Mucosa of rectum (tissue), 2 donors: ENCODE results near the gene HERPUD2.

ENCODE experiments used
- H3K27ac ChIP-seq, 2 donors: one replicate each; pipeline ENCODE4 v1.7.0; 2013; ENCODE audit warnings: inconsistent platforms in 2 of 2, low read depth in 2 of 2, low read length in 2 of 2
- H3K27me3 ChIP-seq, 2 donors: one replicate each; pipeline ENCODE4 v1.7.0; 2013; ENCODE audit warnings: low read length in 2 of 2; ENCODE audit not compliant: control insufficient read depth in 2 of 2, insufficient read depth in 2 of 2
- H3K36me3 ChIP-seq, 2 donors: one replicate each; pipeline ENCODE4 v1.7.0; 2013; ENCODE audit warnings: low read length in 2 of 2; ENCODE audit not compliant: control insufficient read depth in 2 of 2, insufficient read depth in 2 of 2
- H3K4me1 ChIP-seq, 2 donors: one replicate each; pipeline ENCODE4 v1.7.0; 2013; ENCODE audit warnings: low read length in 2 of 2, mild to moderate bottlenecking in 1 of 2; ENCODE audit not compliant: control insufficient read depth in 2 of 2, insufficient read depth in 2 of 2
- H3K4me3 ChIP-seq, 2 donors: one replicate each; pipeline ENCODE4 v1.7.0; 2013; ENCODE audit warnings: low read length in 2 of 2
- H3K9ac ChIP-seq, 2 donors: one replicate each; pipeline ENCODE4 v1.7.0; 2013; ENCODE audit warnings: low read length in 2 of 2, low read depth in 1 of 2, mild to moderate bottlenecking in 1 of 2
- H3K9me3 ChIP-seq, 2 donors: one replicate each; pipeline ENCODE4 v1.7.0; 2013; ENCODE audit warnings: low read length in 2 of 2; ENCODE audit not compliant: control insufficient read depth in 2 of 2
- donor health status: healthy.
- donor health status: Normal muscosa, but diverticular disease.

HERPUD2 gene

GRCh38 chr7:35694784-35695472 is at the start of gene HERPUD2:
HERPUD2 (minus strand) TSS chr7:35695135; CDS start chr7:35694330, 805 bp downstream.
- H3K4me3 ChIP-seq, result peak within 1 kb of the TSS; percentile 79 to 98
- H3K4me1 ChIP-seq, result peaks cover 12 to 15% of the 10 kb centered on the region in 2 donors
- H3K9me3 ChIP-seq, result no peaks in the 10 kb centered on the region
- H3K27ac ChIP-seq, result peak within 1 kb of the TSS; percentile 94 to 96
- H3K27me3 ChIP-seq, result no peaks in the 10 kb centered on the region
- peak within 1 kb of the TSS; percentile 93 to 98 for H3K9ac ChIP-seq
- no peaks in the 10 kb centered on the region for H3K36me3 ChIP-seq

GRCh38 chr7:35738889-35739288 is 44.0 kb upstream of the HERPUD2 start:
- peaks cover 0 to 2% of the 10 kb centered on the region in 2 donors for H3K4me1 ChIP-seq
- H3K27me3 ChIP-seq, result no peaks in the 10 kb centered on the region
- no peak overlapping the region for H3K9ac ChIP-seq
- no peak overlapping the region for H3K27ac ChIP-seq
- H3K36me3 ChIP-seq, result no peaks in the 10 kb centered on the region
- H3K9me3 ChIP-seq, result no peaks in the 10 kb centered on the region
- no peak overlapping the region for H3K4me3 ChIP-seq

GRCh38 chr7:35736725-35737124 is 41.8 kb upstream of the HERPUD2 start:
- no peak overlapping the region for H3K4me3 ChIP-seq
- no peaks in the 10 kb centered on the region for H3K27me3 ChIP-seq
- no peaks in the 10 kb centered on the region for H3K36me3 ChIP-seq
- H3K9me3 ChIP-seq, result no peaks in the 10 kb centered on the region
- H3K9ac ChIP-seq, result no peak overlapping the region
- peaks cover 0 to 2% of the 10 kb centered on the region in 2 donors for H3K4me1 ChIP-seq
- H3K27ac ChIP-seq, result no peak overlapping the region

GRCh38 chr7:35735396-35735795 is 40.5 kb upstream of the HERPUD2 start:
- H3K9me3 ChIP-seq, result no peaks in the 10 kb centered on the region
- peaks cover 2% of the 10 kb centered on the region in 2 donors for H3K4me1 ChIP-seq
- no peaks in the 10 kb centered on the region for H3K36me3 ChIP-seq
- no peak overlapping the region for H3K27ac ChIP-seq
- no peak overlapping the region for H3K9ac ChIP-seq
- H3K4me3 ChIP-seq, result no peak overlapping the region
- no peaks in the 10 kb centered on the region for H3K27me3 ChIP-seq

DNA sequence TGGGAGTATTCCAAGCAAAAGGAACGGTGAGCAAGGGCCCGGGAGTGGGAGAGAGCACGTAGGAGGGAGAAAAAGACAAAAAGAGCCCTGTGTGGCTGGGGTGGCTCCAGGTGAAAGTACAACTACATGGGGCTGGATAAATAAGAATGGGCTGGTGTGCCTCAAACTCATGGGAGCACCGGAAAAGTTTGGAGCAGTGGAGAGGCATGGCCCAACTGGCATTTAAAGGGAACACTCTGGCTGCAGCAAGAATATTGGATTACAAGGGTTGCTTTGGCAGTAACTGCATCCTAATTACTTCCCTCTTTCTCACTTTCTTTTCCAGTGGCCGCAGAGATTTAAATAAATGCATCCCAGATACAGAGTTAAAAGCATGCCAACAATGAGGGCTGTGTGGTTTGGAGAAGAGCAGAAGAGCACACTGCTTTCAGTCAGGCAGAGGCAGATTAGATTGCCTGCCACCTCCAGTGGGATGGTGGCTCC is 39.1 kb upstream of the HERPUD2 start:
- Histone ChIP-seq H3K27me3 (no peaks in the 10 kb centered on the region), H3K9ac (no peak overlapping the region), H3K4me1 (peaks cover 2 to 9% of the 10 kb centered on the region in 2 donors), H3K4me3 (no peak overlapping the region), H3K9me3 (no peaks in the 10 kb centered on the region), H3K36me3 (no peaks in the 10 kb centered on the region), H3K27ac (no peak overlapping the region)

- no peak overlapping the region for H3K27ac ChIP-seq
- peaks cover 9% of the 10 kb centered on the region in 2 donors for H3K4me1 ChIP-seq
- no peaks in the 10 kb centered on the region for H3K27me3 ChIP-seq
- H3K9ac ChIP-seq, result no peak overlapping the region
- H3K36me3 ChIP-seq, result no peaks in the 10 kb centered on the region
- no peak overlapping the region for H3K4me3 ChIP-seq
- no peaks in the 10 kb centered on the region for H3K9me3 ChIP-seq
Measured at GRCh38 chr7:35731349-35731748, 36.4 kb upstream of the HERPUD2 start.

DNA sequence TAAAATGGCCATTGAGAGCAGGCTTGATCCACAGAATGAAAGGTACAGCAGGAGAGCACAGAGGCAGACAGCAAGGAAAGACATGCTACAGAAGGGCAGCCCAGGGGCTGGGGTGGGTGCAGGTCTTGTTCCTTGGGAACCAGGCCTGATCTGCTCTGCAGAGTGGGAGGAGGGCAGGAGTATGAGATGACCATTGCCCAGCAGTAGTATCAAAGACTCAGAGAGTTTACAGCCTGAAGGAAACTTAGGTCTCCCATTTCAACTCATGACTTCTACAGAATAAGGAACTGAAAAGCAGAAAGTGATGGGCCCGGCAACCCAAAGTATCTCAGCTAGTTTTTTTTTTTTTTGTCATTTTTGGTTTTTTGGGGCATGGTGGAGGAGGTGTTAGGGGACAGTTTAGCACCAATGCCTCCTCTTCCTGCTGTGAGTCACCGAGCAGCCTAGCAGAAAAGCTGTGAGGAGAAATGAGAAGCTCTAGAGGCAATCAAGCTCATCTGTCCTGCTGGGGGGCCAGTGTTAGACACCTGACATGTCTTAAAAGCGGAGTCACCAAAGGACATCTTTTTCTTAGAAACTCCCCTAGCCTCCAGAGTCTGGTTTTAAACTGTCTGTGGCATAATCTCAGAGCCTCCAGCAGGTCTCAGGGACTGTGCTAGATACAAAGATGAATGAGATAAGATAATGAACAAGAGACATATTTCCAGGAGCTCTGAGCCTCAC is 34.3 kb upstream of the HERPUD2 start:
- H3K9me3 ChIP-seq, result no peaks in the 10 kb centered on the region
- H3K4me3 ChIP-seq, result no peak overlapping the region
- H3K9ac ChIP-seq, result no peak overlapping the region
- H3K27ac ChIP-seq, result peak overlapping the region; percentile 41 to 82
- no peaks in the 10 kb centered on the region for H3K36me3 ChIP-seq
- peaks cover 7 to 12% of the 10 kb centered on the region in 2 donors for H3K4me1 ChIP-seq
- H3K27me3 ChIP-seq, result no peaks in the 10 kb centered on the region

GRCh38 chr7:35728412-35729060 is 33.6 kb upstream of the HERPUD2 start:
- H3K4me3 ChIP-seq, result no peak overlapping the region
- H3K27ac ChIP-seq, result peak overlapping the region in 1 of 2 donors; percentile 82
- no peaks in the 10 kb centered on the region for H3K36me3 ChIP-seq
- no peak overlapping the region for H3K9ac ChIP-seq
- no peaks in the 10 kb centered on the region for H3K27me3 ChIP-seq
- H3K4me1 ChIP-seq, result peaks cover 7 to 12% of the 10 kb centered on the region in 2 donors
- H3K9me3 ChIP-seq, result no peaks in the 10 kb centered on the region

- H3K4me3 ChIP-seq, result no peak overlapping the region
- no peak overlapping the region for H3K27ac ChIP-seq
- no peaks in the 10 kb centered on the region for H3K36me3 ChIP-seq
- no peaks in the 10 kb centered on the region for H3K9me3 ChIP-seq
- no peak overlapping the region for H3K9ac ChIP-seq
- H3K27me3 ChIP-seq, result no peaks in the 10 kb centered on the region
- peaks cover 7 to 12% of the 10 kb centered on the region in 2 donors for H3K4me1 ChIP-seq
Measured at GRCh38 chr7:35727571-35727970, 32.6 kb upstream of the HERPUD2 start.

DNA sequence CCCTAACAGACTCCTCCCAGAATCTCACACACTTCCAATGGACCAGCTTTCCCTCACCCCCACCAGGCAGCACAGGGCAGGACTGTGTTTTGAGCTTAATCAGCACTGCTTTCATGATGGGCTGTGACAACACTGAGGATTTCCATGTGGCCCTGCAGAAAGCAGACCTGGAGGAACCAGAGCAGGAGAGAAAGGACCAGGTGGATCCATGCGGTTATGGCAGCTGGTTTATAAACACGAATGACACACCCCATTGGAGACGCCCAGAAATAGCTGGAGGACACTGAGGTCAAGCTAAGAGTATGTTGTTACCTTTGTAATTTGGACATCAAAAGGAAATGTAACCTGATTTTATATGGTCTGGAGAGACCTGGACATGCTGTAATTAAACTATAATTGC is 31.7 kb upstream of the HERPUD2 start:
- H3K27me3 ChIP-seq, result no peaks in the 10 kb centered on the region
- no peak overlapping the region for H3K4me3 ChIP-seq
- H3K9me3 ChIP-seq, result no peaks in the 10 kb centered on the region
- no peaks in the 10 kb centered on the region for H3K36me3 ChIP-seq
- H3K4me1 ChIP-seq, result peaks cover 7 to 12% of the 10 kb centered on the region in 2 donors
- no peak overlapping the region for H3K27ac ChIP-seq
- no peak overlapping the region for H3K9ac ChIP-seq
